Kidney epithelial cell (primary cell): ENCODE measurements around the gene FIGNL2. TPM values are rescaled to one million over a fixed set of nuclear protein-coding genes. Genes with fewer than 3 reads are reported as not detected.
"Not testable (repeated sequence)": the region's sequence is repeated elsewhere in the genome, so short reads cannot be mapped to it uniquely, and the experiment has no call there.

Experiments used
- DNase-seq: peaks from one replicate; pipeline ENCODE4 v3.0.0-alpha.2; 2010; ENCODE audit warnings: low read depth
- H3K27me3 ChIP-seq: 2 replicates; pipeline ENCODE4 v1.6.0; 2011; ENCODE audit warnings: low read length; ENCODE audit not compliant: control insufficient read depth, insufficient read depth
- H3K36me3 ChIP-seq: 2 replicates; pipeline ENCODE4 v1.5.1; 2011; ENCODE audit warnings: low read length; ENCODE audit not compliant: control insufficient read depth, insufficient read depth
- H3K4me3 ChIP-seq: 2 replicates; pipeline ENCODE4 v1.5.1; 2011; ENCODE audit warnings: low read depth, mild to moderate bottlenecking, control low read depth, low read length
- total RNA-seq: library from RNA; depleted of rRNA; stranded (reverse); fragments of >200 nt; gene quantifications from 2 replicates; pipeline ENCODE4 v1.2.3, GENCODE V29; 2015
- TF ChIP-seq, protein P1 (sequence below): IDR thresholded peaks from 2 replicates; pipeline ENCODE4 v1.5.1; 2011; ENCODE audit warnings: mild to moderate bottlenecking, moderate library complexity, low read length, control low read depth, inconsistent platforms; ENCODE audit not compliant: insufficient read depth, poor library complexity, severe bottlenecking

FIGNL2 gene
- total RNA-seq, 1 donor from 2014 or later, result 2.6 TPM

DNA sequence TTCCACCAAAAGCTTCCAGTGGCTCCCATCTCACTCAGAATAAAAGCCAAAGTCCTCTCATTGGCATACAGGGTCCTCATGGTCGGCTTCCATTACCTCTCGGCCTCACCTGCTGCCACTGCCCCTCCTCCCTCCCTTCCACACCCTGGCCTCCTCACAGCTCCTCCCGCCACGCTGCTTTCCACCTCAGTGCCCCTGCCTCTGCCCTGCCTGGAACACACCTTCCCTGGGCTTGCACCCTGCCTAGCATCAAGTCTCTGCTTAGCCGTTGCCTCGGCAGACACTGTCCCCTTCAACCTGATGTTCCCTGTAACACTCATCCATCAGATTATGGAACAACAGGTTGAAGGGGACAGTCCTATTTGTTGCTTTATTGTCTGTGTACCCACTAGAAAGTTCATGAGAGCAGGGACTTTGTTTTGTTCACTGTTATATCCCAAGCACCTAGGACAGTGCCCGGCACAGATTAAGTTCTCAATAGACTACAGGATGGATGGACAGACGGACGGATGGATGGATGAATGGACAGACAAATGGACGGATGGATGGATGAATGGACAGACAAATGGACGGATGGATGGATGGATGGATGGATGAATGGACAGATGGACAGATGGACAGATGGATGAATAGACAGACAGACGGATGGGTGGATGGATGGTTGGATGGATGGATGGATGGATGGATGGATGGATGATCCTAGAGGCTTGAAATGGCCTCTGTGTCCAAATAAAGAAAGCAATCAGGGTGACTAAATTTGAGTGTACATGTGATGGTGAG lies 14.9 kb downstream of the FIGNL2 start:
- no peaks in the 10 kb centered on the region for H3K27me3 ChIP-seq
- no peak overlapping the region for H3K4me3 ChIP-seq
- no peaks in the 10 kb centered on the region for H3K36me3 ChIP-seq
- TF ChIP-seq, protein P1, sequence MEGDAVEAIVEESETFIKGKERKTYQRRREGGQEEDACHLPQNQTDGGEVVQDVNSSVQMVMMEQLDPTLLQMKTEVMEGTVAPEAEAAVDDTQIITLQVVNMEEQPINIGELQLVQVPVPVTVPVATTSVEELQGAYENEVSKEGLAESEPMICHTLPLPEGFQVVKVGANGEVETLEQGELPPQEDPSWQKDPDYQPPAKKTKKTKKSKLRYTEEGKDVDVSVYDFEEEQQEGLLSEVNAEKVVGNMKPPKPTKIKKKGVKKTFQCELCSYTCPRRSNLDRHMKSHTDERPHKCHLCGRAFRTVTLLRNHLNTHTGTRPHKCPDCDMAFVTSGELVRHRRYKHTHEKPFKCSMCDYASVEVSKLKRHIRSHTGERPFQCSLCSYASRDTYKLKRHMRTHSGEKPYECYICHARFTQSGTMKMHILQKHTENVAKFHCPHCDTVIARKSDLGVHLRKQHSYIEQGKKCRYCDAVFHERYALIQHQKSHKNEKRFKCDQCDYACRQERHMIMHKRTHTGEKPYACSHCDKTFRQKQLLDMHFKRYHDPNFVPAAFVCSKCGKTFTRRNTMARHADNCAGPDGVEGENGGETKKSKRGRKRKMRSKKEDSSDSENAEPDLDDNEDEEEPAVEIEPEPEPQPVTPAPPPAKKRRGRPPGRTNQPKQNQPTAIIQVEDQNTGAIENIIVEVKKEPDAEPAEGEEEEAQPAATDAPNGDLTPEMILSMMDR, result no peak
- no peak for DNase-seq

DNA sequence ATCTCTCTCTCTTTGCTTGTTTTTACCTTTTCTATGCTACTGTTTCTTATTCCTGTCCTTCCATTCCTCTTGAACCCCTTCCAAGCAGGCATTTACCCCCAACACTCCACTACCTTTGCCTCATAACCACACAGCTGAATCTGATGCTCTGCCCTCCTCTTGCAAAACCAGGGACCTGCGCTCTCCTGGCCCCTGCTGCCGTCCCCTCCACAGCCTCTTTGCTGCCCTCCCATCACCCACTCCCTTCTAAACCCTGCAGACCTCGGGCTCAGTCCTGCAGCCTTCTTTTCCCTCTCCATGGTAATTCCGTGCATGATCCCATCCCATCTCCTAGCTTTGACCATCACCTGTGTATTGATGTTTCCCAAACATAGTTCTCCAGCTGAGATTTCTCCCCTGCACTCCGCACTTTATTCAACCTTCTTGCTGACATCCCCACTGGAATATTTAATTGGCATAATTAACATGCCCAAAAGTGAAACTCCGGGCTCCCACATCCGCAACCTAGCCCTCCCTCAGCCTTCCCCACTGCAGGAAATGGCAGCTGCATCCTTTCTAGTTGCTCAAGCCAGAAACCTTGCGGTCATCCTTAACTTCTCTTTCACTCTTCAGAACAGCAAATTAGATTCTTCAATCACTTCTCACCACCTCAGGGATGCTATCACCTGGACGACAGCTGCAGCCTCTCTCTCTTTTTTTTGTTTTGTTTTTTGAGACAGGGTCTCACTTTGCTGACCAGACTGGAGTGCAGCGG lies 16.0 kb downstream of the FIGNL2 start:
- H3K4me3 ChIP-seq, result no peak overlapping the region
- H3K27me3 ChIP-seq, result no peaks in the 10 kb centered on the region
- H3K36me3 ChIP-seq, result no peaks in the 10 kb centered on the region
- no peak for DNase-seq
- TF ChIP-seq, protein P1, result no peak

DNA sequence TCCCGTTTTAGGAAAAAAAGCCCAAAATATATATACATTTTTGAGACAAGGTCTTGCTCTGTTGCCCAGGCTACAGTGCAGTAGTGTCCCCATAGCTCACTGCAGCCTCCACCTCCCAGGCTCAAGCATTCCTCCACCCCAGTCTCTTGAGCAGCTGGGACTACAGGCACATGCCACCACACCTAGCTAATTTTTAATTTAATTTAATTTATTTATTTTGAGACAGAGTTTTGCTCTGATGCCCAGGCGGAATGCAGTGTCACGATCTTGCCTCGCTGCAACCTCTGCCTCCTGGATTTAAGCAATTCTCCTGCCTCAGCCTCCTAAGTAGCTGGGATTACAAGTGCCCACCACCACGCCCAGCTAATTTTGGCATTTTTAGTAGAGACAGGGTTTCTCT lies 16.7 kb downstream of the FIGNL2 start:
- not testable (repeated sequence) for DNase-seq, H3K4me3 ChIP-seq

DNA sequence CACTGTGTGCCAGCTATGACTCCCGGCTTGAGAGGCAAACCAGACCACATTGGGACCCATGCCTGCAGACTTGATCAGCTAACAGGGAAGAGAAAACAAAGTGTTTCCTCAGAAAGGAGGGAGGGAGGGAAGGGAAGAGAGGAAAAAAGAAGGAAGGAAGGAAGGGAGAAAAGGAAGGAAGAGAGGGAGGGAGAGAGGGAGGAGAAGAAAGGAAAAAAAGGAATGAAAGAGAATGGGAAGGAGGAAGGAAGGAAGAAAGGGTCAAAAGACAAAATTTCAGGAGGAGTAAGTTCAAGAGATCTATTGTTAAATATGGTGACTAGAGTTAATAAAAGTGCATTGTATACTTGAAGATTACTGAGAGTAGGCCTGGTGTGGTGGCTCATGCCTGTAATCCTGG lies 18.9 kb downstream of the FIGNL2 start:
- Histone ChIP-seq H3K27me3 (no peaks in the 10 kb centered on the region), H3K4me3 (no peak overlapping the region), H3K36me3 (no peaks in the 10 kb centered on the region)
- TF ChIP-seq, protein P1, result no peak
- no peak for DNase-seq

More for the DNA sequence above, 16.7 kb downstream of the FIGNL2 start:
- H3K36me3 ChIP-seq, H3K27me3 ChIP-seq: not testable (repeated sequence)

DNA sequence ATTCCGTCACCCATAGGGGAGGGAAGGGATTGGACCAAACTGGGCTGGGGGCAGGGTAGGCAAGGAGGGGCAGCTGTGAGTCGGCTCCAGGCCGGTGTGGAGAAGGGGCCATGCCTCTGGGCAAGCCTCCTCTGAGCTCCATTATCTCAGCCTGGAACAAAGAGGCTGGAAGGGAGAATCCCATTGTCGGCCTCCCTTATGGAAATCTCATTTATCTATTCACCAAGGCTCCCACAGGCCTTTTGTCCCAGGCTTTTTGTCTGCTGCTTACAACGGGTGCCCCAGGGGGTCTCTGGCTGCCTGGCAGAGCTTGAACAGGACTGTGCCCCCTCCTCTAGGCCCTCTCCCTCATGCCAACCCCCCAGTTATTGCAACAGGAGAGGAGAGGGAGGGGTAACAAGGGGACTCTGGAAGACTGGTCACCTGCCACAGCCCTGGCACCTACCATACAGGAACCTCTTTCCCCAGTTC lies 19.5 kb downstream of the FIGNL2 start:
- TF ChIP-seq, protein P1, result no peak
- no peaks in the 10 kb centered on the region for H3K36me3 ChIP-seq
- no peaks in the 10 kb centered on the region for H3K27me3 ChIP-seq
- no peak overlapping the region for H3K4me3 ChIP-seq
- no peak for DNase-seq
